Endothelial cell of umbilical vein (primary cell): ENCODE measurements around the gene GPR83. TPM values are rescaled to one million over a fixed set of nuclear protein-coding genes. Genes with fewer than 3 reads are reported as not detected.

Source experiments
- BruUV-seq: library from RNA; stranded (reverse); fragments of 400-500 nt; replicated peaks from 2 replicates; lab custom pipeline; 2021; lab: Mats Ljungman, UMichigan
- CTCF ChIA-PET: fragments of 300-600, 350-600 bp; sonication (Branson Sonifier 250); formaldehyde crosslinking; loops from one replicate; lab custom pipeline; 2021; ENCODE audit warnings: antibody characterized with exemption, inconsistent platforms; lab: Charles Lee
- POLR2A ChIA-PET: fragments of 300-600, 350-600 bp; sonication (Branson Sonifier 250); formaldehyde crosslinking; loops from one replicate; lab custom pipeline; 2021; ENCODE audit warnings: antibody characterized with exemption, inconsistent platforms; lab: Charles Lee
- DNase-seq: peaks from one replicate; pipeline ENCODE4 v3.0.0-alpha.2; 2011; ENCODE audit warnings: low read depth, low spot score
- FAIRE-seq: peaks from 2 replicates; lab custom pipeline; 2011; peaks lifted over from hg19 to GRCh38; lab: Jason Lieb, UNC
- H2AFZ ChIP-seq: 2 replicates; pipeline ENCODE4 v1.6.0; 2012; ENCODE audit warnings: low read depth, low read length, control low read depth, inconsistent platforms
- H3K27ac ChIP-seq: 2 replicates; pipeline ENCODE4 v1.5.1; 2011; ENCODE audit warnings: low read depth, mild to moderate bottlenecking, control low read depth, low read length, moderate library complexity; ENCODE audit not compliant: insufficient read depth
- H3K27me3 ChIP-seq, 2 experiments: 2 replicates each; pipeline versions ENCODE4 v1.6.0 to v1.6.1; 2011; ENCODE audit warnings: low read length in 2 of 2, mixed read lengths in 1 of 2; ENCODE audit not compliant: control insufficient read depth in 2 of 2, insufficient read depth in 2 of 2
- H3K36me3 ChIP-seq, 2 experiments: 2 replicates in 1 of 2; 3 replicates in 1 of 2; pipeline ENCODE4 v1.5.1; 2011; ENCODE audit warnings: low read length in 2 of 2, mild to moderate bottlenecking in 1 of 2, moderate library complexity in 1 of 2; ENCODE audit not compliant: control insufficient read depth in 2 of 2, insufficient read depth in 2 of 2; ENCODE audit errors: extremely low read depth in 1 of 2
- H3K4me1 ChIP-seq: 3 replicates; pipeline ENCODE4 v1.5.1; 2011; ENCODE audit warnings: mild to moderate bottlenecking, low read length; ENCODE audit not compliant: control insufficient read depth, insufficient read depth; ENCODE audit errors: extremely low read depth
- H3K4me2 ChIP-seq: 2 replicates; pipeline ENCODE4 v1.6.1; 2011; ENCODE audit warnings: low read length, control low read depth, mixed read lengths; ENCODE audit not compliant: insufficient read depth
- H3K4me3 ChIP-seq, 3 experiments: fragments of 200-600 bp in 1 of 3; sonication (generic), shearing (Covaris generic) in 1 of 3; replicated peaks in 1 of 3; 2 replicates each; pipeline ENCODE4 v1.5.1; 2011 to 2016; ENCODE audit warnings: control low read depth in 3 of 3, low read length in 3 of 3, mild to moderate bottlenecking in 2 of 3, inconsistent platforms in 1 of 3, low read depth in 1 of 3, moderate library complexity in 1 of 3; ENCODE audit not compliant: insufficient read depth in 1 of 3
- H3K79me2 ChIP-seq: 2 replicates; pipeline ENCODE4 v1.6.0; 2012; ENCODE audit warnings: low read length, inconsistent platforms; ENCODE audit not compliant: control insufficient read depth, insufficient read depth
- H3K9ac ChIP-seq: replicated peaks from 2 replicates; pipeline ENCODE3; 2011; ENCODE audit warnings: low read length, control low read depth; ENCODE audit not compliant: insufficient read depth; ENCODE audit errors: extremely low read depth
- H3K9me1 ChIP-seq: replicated peaks from 3 replicates; pipeline ENCODE4 v1.6.0; 2011; ENCODE audit warnings: mild to moderate bottlenecking, low read length; ENCODE audit not compliant: control insufficient read depth, insufficient read depth; ENCODE audit errors: extremely low read depth
- H3K9me3 ChIP-seq: replicated peaks from 2 replicates; pipeline ENCODE4 v1.5.1; 2012; ENCODE audit warnings: low read length, inconsistent platforms; ENCODE audit not compliant: control insufficient read depth, insufficient read depth
- H4K20me1 ChIP-seq: replicated peaks from 2 replicates; pipeline ENCODE3; 2011; ENCODE audit warnings: mild to moderate bottlenecking, low read length; ENCODE audit not compliant: control insufficient read depth, insufficient read depth; ENCODE audit errors: extremely low read depth
- CTCF ChIP-seq, 2 donors: IDR thresholded peaks; 1 replicate in 1 of 2; 2 replicates in 1 of 2; pipeline ENCODE4 v1.5.1; 2011; ENCODE audit warnings: low read length in 2 of 2, mild to moderate bottlenecking in 2 of 2, moderate library complexity in 2 of 2, control low read depth in 1 of 2, inconsistent platforms in 1 of 2, low read depth in 1 of 2; ENCODE audit not compliant: insufficient read depth in 1 of 2; ENCODE audit errors: extremely low read depth in 1 of 2
- EZH2 ChIP-seq: IDR thresholded peaks from 2 replicates; pipeline ENCODE4 v1.6.1; 2012; ENCODE audit warnings: borderline replicate concordance, low read depth, mild to moderate bottlenecking, moderate library complexity, low read length, inconsistent platforms; ENCODE audit not compliant: severe bottlenecking
- FOS ChIP-seq: IDR thresholded peaks from 2 replicates; pipeline ENCODE4 v1.6.1; 2011; ENCODE audit warnings: mild to moderate bottlenecking, low read length, moderate library complexity, borderline replicate concordance; ENCODE audit not compliant: insufficient read depth
- GATA2 ChIP-seq: IDR thresholded peaks from 2 replicates; pipeline ENCODE4 v1.7.0; 2011; ENCODE audit warnings: low read depth, mild to moderate bottlenecking, moderate library complexity, mixed read lengths, low read length; ENCODE audit not compliant: insufficient read length, insufficient read depth
- JUN ChIP-seq: IDR thresholded peaks from 2 replicates; pipeline ENCODE4 v1.6.1; 2011; ENCODE audit warnings: borderline replicate concordance, low read depth; ENCODE audit not compliant: insufficient read length, insufficient read depth
- MAX ChIP-seq: IDR thresholded peaks from 2 replicates; pipeline ENCODE4 v1.6.1; 2011; ENCODE audit not compliant: insufficient read depth, insufficient read length
- MYC ChIP-seq: IDR thresholded peaks from one replicate; pipeline ENCODE4 v1.6.1; 2011; ENCODE audit warnings: mild to moderate bottlenecking, low read depth, low read length
- POLR2A ChIP-seq: IDR thresholded peaks from 2 replicates; pipeline ENCODE4 v1.6.1; 2012; ENCODE audit warnings: low read depth, mild to moderate bottlenecking, control low read depth, low read length
- POLR2AphosphoS5 ChIP-seq: IDR thresholded peaks from 2 replicates; pipeline ENCODE4 v1.6.1; 2012; ENCODE audit warnings: low read depth, mild to moderate bottlenecking, control low read depth, low read length, moderate library complexity; ENCODE audit not compliant: insufficient read depth
- dilution Hi-C: fragments of 300-500 bp; cut with MboI; formaldehyde crosslinking; loops from one replicate; pipeline ENCODE4 v1.15.0; 2019; ENCODE audit warnings: low sequenced_read_pairs; ENCODE audit not compliant: extremely low pct_ligation_motif_present
- intact Hi-C: fragments of 100-400 bp; cut with micrococcal nuclease; formaldehyde crosslinking; loops from one replicate; pipeline ENCODE4 v1.10.0; 2022
- polyA plus RNA-seq, 4 experiments: library from polyadenylated mRNA; depleted of rRNA in 3 of 4; stranded (reverse) in 3 of 4; unstranded in 1 of 4; fragments of >200 nt; gene quantifications; 2 replicates each; pipeline versions ENCODE4 v1.2.1 to v1.2.3, GENCODE V29; 2011 to 2012; ENCODE audit warnings: missing spikeins in 1 of 4
- total RNA-seq: library from RNA; stranded (reverse); gene quantifications from 2 replicates; pipeline ENCODE4 v1.2.3, GENCODE V29; 2021

Gene GPR83
- total and polyA plus RNA-seq, 2 donors (not counting 3 experiments of a cell fraction or from before 2014, with no cell fraction given): 0.07 TPM; not detected in 1

GRCh38 chr11:94332814-94333213, 68.4 kb downstream of the GPR83 start:
- FAIRE-seq (no peak), DNase-seq (no peak)
- TF ChIP-seq POLR2AphosphoS5: no peak
- no peak for TF ChIP-seq EZH2
- TF ChIP-seq CTCF (IDR thresholded peaks at IDR 0.05; ENCODE audit: extremely low read depth in 1 of 2, insufficient read depth in 1 of 2, low read depth in 1 of 2, low read length in 2 of 2): no peak
- TF ChIP-seq GATA2: no peak
- TF ChIP-seq MYC: no peak
- no peak for TF ChIP-seq JUN
- TF ChIP-seq POLR2A: no peak
- TF ChIP-seq MAX: no peak
- TF ChIP-seq FOS: no peak
- H3K4me2 ChIP-seq: no peak overlapping the region
- BruUV-seq: no TSS peak
- no peaks in the 10 kb centered on the region for H3K4me1 ChIP-seq
- H3K9me1 ChIP-seq: no peaks in the 10 kb centered on the region
- ChIA-PET CTCF (no interaction called here), POLR2A (no interaction called here)
- no peak overlapping the region for H3K4me3 ChIP-seq
- H3K36me3 ChIP-seq: no peaks in the 10 kb centered on the region
- no peak overlapping the region for H3K27ac ChIP-seq
- no peaks in the 10 kb centered on the region for H3K79me2 ChIP-seq
- dilution Hi-C loops (no loop called here), intact Hi-C loops (no loop called here)
- no peaks in the 10 kb centered on the region for H3K27me3 ChIP-seq
- no peaks in the 10 kb centered on the region for H3K9me3 ChIP-seq
- H3K9ac ChIP-seq: no peak overlapping the region
- no peak overlapping the region for H2AFZ ChIP-seq
- no peaks in the 10 kb centered on the region for H4K20me1 ChIP-seq
